Activated CD8-positive, alpha-beta T cell treated with anti-CD3 and anti-CD28 coated beads for 36 hours (primary cell): ENCODE measurements around the gene FAM83C. TPM values are rescaled to one million over a fixed set of nuclear protein-coding genes. Genes with fewer than 3 reads are reported as not detected.

Source experiments
- ATAC-seq: fragments of 200-7000 bp; cut with Tn5 transposase; one replicate; pipeline ENCODE4 v1.10.0; 2021; ENCODE audit warnings: mild to moderate bottlenecking, moderate library complexity
- CTCF ChIA-PET: fragments of 350-600 bp; sonication (Branson Sonifier 250); formaldehyde crosslinking; loops from one replicate; lab custom pipeline; 2021; ENCODE audit warnings: antibody characterized with exemption; lab: Charles Lee
- POLR2A ChIA-PET: fragments of 350-600 bp; sonication (Branson Sonifier 250); formaldehyde crosslinking; loops from one replicate; lab custom pipeline; 2021; ENCODE audit warnings: antibody characterized with exemption; lab: Charles Lee
- DNase-seq: peaks from one replicate; pipeline ENCODE4 v3.0.0-alpha.2; 2020
- H3K27ac Mint-ChIP-seq: one replicate; pipeline ENCODE4 v1.8.0; 2021; ENCODE audit warnings: mild to moderate bottlenecking, mixed read lengths
- H3K27me3 Mint-ChIP-seq: one replicate; pipeline ENCODE4 v1.8.0; 2021; ENCODE audit warnings: mixed read lengths
- H3K36me3 Mint-ChIP-seq: one replicate; pipeline ENCODE4 v1.8.0; 2021; ENCODE audit warnings: low read depth, mixed read lengths
- H3K4me1 Mint-ChIP-seq: one replicate; pipeline ENCODE4 v1.8.0; 2021; ENCODE audit warnings: low read depth, mixed read lengths
- H3K4me3 Mint-ChIP-seq: one replicate; pipeline ENCODE4 v1.8.0; 2021; ENCODE audit warnings: mild to moderate bottlenecking, moderate library complexity, mixed read lengths
- H3K9me3 Mint-ChIP-seq: one replicate; pipeline ENCODE4 v1.8.0; 2021; ENCODE audit warnings: mixed read lengths
- intact Hi-C: fragments of 100-400 bp; cut with micrococcal nuclease; formaldehyde crosslinking; loops from one replicate; pipeline ENCODE4 v1.10.0; 2022
- total RNA-seq, 2 experiments: library from RNA; stranded (reverse); gene quantifications; one replicate each; pipeline ENCODE4 v1.2.3, GENCODE V29; 2021
- TF ChIP-seq, protein P1 (sequence below): fragments of 200-600 bp; IDR thresholded peaks from one replicate; pipeline ENCODE4 v1.8.0; 2022; ENCODE audit warnings: antibody characterized with exemption, mild to moderate bottlenecking

Gene FAM83C
- total RNA-seq, 2 experiments from 2014 or later: not detected

DNA sequence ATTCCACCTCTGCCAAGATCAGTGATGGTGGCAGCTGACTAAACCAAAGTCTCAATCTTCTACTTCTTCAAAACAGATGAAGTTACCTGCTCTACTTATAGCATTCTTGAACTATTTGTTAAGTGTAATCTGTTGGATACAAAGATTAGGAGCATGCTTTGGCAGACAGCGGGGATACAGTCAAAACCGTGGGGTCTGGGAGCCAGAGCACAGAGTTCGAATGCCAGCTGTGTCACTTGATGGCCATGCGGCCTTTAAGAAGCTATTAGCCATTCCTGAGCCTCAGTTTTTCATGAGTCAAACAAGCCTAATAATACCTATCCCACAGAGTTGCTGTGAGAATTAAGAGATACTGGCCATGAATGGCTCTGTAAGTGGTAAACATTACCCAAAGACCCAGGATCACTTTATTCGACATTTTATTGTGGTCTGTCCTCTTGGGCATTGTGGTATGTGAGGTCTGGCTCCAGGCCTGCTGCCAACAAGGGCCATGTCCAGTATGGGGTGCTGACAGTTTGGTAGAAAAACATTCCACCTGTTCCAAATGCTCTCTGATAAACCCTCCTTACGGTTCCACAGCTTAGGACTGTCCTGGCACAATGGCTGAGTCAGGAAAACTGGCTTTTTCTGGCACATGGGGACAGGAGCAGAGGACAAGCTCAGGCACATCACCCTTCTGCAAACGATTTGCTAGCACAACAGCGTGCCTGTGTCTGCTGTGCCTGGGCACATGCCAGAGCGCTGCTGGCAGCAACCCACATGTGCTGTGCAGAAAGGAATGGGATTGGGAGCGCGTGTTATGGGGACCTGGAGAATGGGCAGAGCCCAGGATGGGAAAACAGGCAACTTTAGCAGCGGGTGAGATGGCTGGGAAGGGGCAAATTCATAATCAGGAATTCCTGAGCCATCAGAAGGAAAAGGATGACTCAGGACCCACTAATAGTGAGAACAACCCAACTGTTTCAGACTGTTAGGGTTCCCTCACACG, 15.7 kb upstream of the FAM83C start:
- H3K4me1 Mint-ChIP-seq: peaks cover 68% of the 10 kb centered on the region
- POLR2A ChIA-PET: interaction anchor here (1.1 kb wide), 1 partner anchor 24 kb away, joined by 3 read pairs; no protein-coding TSS in a partner anchor
- intact Hi-C loops: no loop called here

DNA sequence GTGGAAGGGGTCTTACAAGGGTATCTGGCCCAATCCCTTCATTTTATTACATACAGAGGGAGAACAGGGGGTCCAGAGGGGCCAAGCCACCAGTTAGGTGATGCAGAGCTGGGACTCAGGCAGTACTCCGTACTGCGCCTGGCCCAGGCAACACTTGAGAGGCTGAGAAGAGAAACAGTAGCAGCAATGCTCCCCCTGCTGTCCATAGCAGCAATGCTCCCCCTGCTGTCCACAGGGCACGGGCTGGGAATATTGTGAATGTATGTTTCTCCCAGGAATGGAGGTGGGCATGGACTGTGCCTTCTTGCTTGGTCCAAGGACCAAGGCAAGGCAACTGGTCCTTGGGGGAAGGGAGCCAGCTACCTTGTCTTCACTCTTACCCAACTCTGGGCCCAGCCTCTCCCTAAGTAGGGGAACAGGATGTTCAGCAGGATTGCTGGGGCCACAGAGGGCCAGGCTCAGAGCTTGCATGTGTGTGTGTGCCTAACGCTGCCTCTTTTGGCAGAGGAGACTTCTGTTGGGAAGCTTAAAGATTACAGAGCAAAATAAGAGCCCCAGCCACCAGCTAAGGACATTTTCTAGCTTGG, 14.8 kb upstream of the FAM83C start:
- ChIA-PET CTCF (interaction anchor here (0.6 to 8.8 kb wide), 11 partner anchors 7 to 147 kb away, joined by 3 to 85 read pairs (median 6); partner anchors contain the start of gene CEP250), POLR2A (interaction anchor here (1.6 to 2.3 kb wide), 2 partner anchors 11 to 22 kb away, joined by 4 to 7 read pairs; partner anchors contain the start of gene EIF6)
- H3K27me3 Mint-ChIP-seq: no peaks in the 10 kb centered on the region
- intact Hi-C loops: no loop called here
- H3K4me3 Mint-ChIP-seq: no peak overlapping the region
- peaks cover 14% of the 10 kb centered on the region for H3K36me3 Mint-ChIP-seq
- no peak for ATAC-seq
- DNase-seq: peak; percentile 39
- H3K4me1 Mint-ChIP-seq: peaks cover 66% of the 10 kb centered on the region
- no peaks in the 10 kb centered on the region for H3K9me3 Mint-ChIP-seq
- TF ChIP-seq, protein P1, sequence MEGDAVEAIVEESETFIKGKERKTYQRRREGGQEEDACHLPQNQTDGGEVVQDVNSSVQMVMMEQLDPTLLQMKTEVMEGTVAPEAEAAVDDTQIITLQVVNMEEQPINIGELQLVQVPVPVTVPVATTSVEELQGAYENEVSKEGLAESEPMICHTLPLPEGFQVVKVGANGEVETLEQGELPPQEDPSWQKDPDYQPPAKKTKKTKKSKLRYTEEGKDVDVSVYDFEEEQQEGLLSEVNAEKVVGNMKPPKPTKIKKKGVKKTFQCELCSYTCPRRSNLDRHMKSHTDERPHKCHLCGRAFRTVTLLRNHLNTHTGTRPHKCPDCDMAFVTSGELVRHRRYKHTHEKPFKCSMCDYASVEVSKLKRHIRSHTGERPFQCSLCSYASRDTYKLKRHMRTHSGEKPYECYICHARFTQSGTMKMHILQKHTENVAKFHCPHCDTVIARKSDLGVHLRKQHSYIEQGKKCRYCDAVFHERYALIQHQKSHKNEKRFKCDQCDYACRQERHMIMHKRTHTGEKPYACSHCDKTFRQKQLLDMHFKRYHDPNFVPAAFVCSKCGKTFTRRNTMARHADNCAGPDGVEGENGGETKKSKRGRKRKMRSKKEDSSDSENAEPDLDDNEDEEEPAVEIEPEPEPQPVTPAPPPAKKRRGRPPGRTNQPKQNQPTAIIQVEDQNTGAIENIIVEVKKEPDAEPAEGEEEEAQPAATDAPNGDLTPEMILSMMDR: peak; percentile 45
- H3K27ac Mint-ChIP-seq: peak overlapping the region; percentile 89

More for the DNA sequence above, 15.7 kb upstream of the FAM83C start:
- Mint-ChIP-seq H3K27me3 (no peaks in the 10 kb centered on the region), H3K4me3 (no peak overlapping the region), H3K27ac (peak overlapping the region; percentile 69), H3K36me3 (peaks cover 21% of the 10 kb centered on the region), H3K9me3 (no peaks in the 10 kb centered on the region)
- CTCF ChIA-PET: interaction anchor here (0.6 to 6.0 kb wide), 11 partner anchors 6 to 147 kb away, joined by 3 to 31 read pairs (median 4); partner anchors contain the start of gene CEP250
- DNase-seq (no peak), ATAC-seq (no peak)
- TF ChIP-seq, protein P1: no peak

DNA sequence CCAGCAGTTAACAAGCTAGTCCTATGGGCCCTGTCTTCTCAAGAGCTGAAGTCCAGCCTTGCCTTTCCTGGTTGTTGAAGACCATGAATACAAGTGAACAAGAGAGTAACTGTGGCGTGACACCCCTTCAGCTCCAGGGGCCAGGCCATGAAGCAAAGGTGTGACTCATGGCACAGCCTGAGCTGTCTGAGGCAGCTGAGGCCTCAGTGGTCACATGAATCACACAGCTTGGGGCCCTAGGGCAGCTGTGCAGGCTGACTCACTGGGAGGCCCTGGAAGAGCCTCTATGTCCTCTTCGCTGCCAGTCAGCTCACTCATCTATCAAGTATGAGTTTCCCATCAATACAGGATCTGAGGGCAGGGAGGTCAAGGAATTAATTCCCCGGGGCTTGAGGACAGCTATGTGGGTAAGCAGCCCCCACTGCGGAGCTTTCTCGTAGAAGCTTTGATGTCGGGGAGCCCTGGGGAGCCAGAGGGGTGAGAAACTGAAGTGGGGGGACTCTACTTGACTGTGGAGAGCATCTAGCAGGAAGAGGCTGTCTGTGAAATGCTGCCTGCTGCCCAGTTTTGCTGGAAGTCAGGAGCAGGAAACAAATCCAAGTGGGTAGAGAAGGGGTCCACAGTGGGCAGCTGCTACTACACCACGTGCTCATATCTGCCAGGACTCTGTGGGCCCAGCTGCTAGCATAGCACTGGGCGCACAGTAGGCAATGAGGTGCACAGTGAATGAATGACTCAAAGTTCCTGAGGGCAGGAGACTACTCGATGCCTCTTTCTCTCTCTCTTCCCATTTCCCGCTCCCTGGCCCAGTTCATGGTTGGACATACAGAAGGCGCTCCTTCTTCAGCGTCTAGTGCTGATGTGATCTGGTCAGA, 13.7 kb upstream of the FAM83C start:
- Mint-ChIP-seq H3K4me1 (peaks cover 57% of the 10 kb centered on the region), H3K9me3 (no peaks in the 10 kb centered on the region), H3K27ac (peak overlapping the region; percentile 89), H3K27me3 (no peaks in the 10 kb centered on the region), H3K4me3 (peak overlapping the region; percentile 43), H3K36me3 (peaks cover 8% of the 10 kb centered on the region)
- ChIA-PET POLR2A (interaction anchor here (0.9 to 2.3 kb wide), 5 partner anchors 12 to 22 kb away, joined by 3 to 7 read pairs (median 4); partner anchors contain the start of gene EIF6), CTCF (interaction anchor here (1.0 to 8.8 kb wide), 16 partner anchors 8 to 209 kb away, joined by 3 to 91 read pairs (median 7); partner anchors contain the start of genes CEP250, EIF6 and MMP24OS)
- peak; percentile 95 for DNase-seq
- TF ChIP-seq, protein P1: no peak
- peak; percentile 95 for ATAC-seq
- intact Hi-C loops: no loop called here

GRCh38 chr20:35304956-35305355, 12.7 kb upstream of the FAM83C start:
- ATAC-seq: no peak
- Mint-ChIP-seq H3K4me3 (no peak overlapping the region), H3K27me3 (no peaks in the 10 kb centered on the region), H3K27ac (peak overlapping the region; percentile 89), H3K9me3 (no peaks in the 10 kb centered on the region), H3K4me1 (peaks cover 54% of the 10 kb centered on the region), H3K36me3 (peaks cover 6% of the 10 kb centered on the region)
- no peak for DNase-seq
- ChIA-PET CTCF (interaction anchor here (1.0 to 8.8 kb wide), 23 partner anchors 9 to 208 kb away, joined by 3 to 91 read pairs (median 11); partner anchors contain the start of genes EDEM2, EIF6 and MMP24OS), POLR2A (interaction anchor here (0.9 to 2.3 kb wide), 7 partner anchors 19 to 143 kb away, joined by 3 to 7 read pairs (median 4); partner anchors contain the start of gene EIF6)
- intact Hi-C loops: loop anchor here (5.0 kb wide), 1 partner anchor 142 kb away; no protein-coding TSS in a partner anchor
- TF ChIP-seq, protein P1: no peak
